ENCODE data around the gene ZC3H18. TPM values are rescaled to one million over a fixed set of nuclear protein-coding genes. Genes with fewer than 3 reads are reported as not detected.

ZC3H18 gene
- total RNA-seq, 1 experiment from 2014 or later: 61.8 TPM

DNA sequence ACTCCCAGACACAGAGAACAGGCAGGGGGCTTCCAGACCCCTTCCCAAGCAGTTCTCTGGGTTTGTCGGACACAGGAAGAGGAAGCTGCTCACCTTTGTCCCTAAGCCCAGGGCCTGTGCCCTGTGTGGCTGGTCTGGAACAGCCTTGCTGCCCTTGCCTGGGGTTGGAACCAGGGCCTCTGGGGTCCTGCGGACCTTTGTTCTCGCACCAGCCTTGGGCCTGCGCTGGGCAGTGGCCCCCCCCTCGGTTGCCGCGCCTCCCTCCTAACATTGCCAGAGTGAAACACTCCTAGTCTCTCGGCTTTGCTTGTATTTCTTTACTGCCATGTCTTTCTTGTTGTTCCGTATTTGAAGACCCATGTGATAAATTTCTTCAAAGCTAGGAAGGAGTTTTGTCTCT, 59.6 kb downstream of the ZC3H18 start:
- POLR2A ChIA-PET: interaction anchor here (0.6 kb wide), 1 partner anchor 87 kb away, joined by 4 read pairs; no protein-coding TSS in a partner anchor
- DNase-seq (ENCODE audit: low spot score) (no peak), ATAC-seq (no peak)
- Mint-ChIP-seq H3K4me3 (no peak overlapping the region), H3K9me3 (no peaks in the 10 kb centered on the region), H3K4me1 (peaks cover 6% of the 10 kb centered on the region), H3K27ac (no peak overlapping the region), H3K27me3 (ENCODE audit: low read depth) (no peaks in the 10 kb centered on the region), H3K36me3 (peaks cover 33% of the 10 kb centered on the region)
- no peak for TF ChIP-seq OVOL2 (CRISPR knock-in tag; IDR thresholded peaks at IDR 0.05; ENCODE audit: borderline replicate concordance)
- no peak for TF ChIP-seq ZNF317 (CRISPR knock-in tag; IDR thresholded peaks at IDR 0.05; ENCODE audit: borderline replicate concordance, low read depth)
- CTCF ChIA-PET: interaction anchor here (0.6 to 3.7 kb wide), 6 partner anchors 9 to 852 kb away, joined by 3 to 29 read pairs (median 8); partner anchors contain the start of gene IL17C

DNA sequence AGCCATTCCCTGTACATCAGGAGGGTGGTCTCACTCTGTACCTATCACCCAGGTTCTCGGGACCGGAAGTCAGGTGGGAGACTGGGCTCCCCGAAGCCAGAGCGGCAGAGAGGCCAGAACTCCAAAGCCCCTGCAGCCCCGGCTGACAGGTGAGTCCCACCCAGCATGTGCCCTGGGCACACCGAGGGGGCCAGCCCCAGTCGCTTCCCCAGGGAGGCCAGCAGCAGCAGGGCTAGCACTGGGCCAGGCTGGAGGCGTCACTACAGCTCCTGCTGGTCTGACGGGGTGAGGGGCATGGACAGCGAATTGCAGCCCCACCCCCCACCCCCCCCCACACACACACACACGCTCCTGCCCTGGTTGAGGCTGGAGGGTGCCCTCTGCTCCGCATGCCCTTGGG, 60.2 kb downstream of the ZC3H18 start:
- ATAC-seq (no peak), DNase-seq (ENCODE audit: low spot score) (no peak)
- no peak overlapping the region for H3K27ac Mint-ChIP-seq
- POLR2A ChIA-PET: interaction anchor here (0.6 kb wide), 1 partner anchor 87 kb away, joined by 4 read pairs; no protein-coding TSS in a partner anchor
- H3K27me3 Mint-ChIP-seq (ENCODE audit: low read depth): peaks cover 3% of the 10 kb centered on the region; the same call in 1 of the 2 replicates
- TF ChIP-seq GRHL2 (CRISPR knock-in tag; IDR thresholded peaks at IDR 0.05; ENCODE audit: insufficient replicate concordance, severe bottlenecking) (no peak), ZBTB21 (CRISPR knock-in tag; IDR thresholded peaks at IDR 0.05; ENCODE audit: borderline replicate concordance) (no peak), KAT7 (CRISPR knock-in tag; IDR thresholded peaks at IDR 0.05; ENCODE audit: borderline replicate concordance) (no peak), TEAD1 (CRISPR knock-in tag; IDR thresholded peaks at IDR 0.05) (no peak), ZNF671 (CRISPR knock-in tag; IDR thresholded peaks at IDR 0.05) (no peak), SOX15 (CRISPR knock-in tag; IDR thresholded peaks at IDR 0.05) (no peak), NR3C1 (CRISPR knock-in tag; conservative IDR thresholded peaks at IDR 0.05; ENCODE audit: low read depth) (no peak), ZNF396 (CRISPR knock-in tag; IDR thresholded peaks at IDR 0.05; ENCODE audit: borderline replicate concordance) (no peak), JAZF1 (CRISPR knock-in tag; IDR thresholded peaks at IDR 0.05) (no peak), FOXK1 (CRISPR knock-in tag; IDR thresholded peaks at IDR 0.05) (no peak), GABPB1 (CRISPR knock-in tag; IDR thresholded peaks at IDR 0.05) (no peak)
- TF ChIP-seq, protein P1, sequence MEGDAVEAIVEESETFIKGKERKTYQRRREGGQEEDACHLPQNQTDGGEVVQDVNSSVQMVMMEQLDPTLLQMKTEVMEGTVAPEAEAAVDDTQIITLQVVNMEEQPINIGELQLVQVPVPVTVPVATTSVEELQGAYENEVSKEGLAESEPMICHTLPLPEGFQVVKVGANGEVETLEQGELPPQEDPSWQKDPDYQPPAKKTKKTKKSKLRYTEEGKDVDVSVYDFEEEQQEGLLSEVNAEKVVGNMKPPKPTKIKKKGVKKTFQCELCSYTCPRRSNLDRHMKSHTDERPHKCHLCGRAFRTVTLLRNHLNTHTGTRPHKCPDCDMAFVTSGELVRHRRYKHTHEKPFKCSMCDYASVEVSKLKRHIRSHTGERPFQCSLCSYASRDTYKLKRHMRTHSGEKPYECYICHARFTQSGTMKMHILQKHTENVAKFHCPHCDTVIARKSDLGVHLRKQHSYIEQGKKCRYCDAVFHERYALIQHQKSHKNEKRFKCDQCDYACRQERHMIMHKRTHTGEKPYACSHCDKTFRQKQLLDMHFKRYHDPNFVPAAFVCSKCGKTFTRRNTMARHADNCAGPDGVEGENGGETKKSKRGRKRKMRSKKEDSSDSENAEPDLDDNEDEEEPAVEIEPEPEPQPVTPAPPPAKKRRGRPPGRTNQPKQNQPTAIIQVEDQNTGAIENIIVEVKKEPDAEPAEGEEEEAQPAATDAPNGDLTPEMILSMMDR (IDR thresholded peaks at IDR 0.05): no peak
- TF ChIP-seq, protein P2, sequence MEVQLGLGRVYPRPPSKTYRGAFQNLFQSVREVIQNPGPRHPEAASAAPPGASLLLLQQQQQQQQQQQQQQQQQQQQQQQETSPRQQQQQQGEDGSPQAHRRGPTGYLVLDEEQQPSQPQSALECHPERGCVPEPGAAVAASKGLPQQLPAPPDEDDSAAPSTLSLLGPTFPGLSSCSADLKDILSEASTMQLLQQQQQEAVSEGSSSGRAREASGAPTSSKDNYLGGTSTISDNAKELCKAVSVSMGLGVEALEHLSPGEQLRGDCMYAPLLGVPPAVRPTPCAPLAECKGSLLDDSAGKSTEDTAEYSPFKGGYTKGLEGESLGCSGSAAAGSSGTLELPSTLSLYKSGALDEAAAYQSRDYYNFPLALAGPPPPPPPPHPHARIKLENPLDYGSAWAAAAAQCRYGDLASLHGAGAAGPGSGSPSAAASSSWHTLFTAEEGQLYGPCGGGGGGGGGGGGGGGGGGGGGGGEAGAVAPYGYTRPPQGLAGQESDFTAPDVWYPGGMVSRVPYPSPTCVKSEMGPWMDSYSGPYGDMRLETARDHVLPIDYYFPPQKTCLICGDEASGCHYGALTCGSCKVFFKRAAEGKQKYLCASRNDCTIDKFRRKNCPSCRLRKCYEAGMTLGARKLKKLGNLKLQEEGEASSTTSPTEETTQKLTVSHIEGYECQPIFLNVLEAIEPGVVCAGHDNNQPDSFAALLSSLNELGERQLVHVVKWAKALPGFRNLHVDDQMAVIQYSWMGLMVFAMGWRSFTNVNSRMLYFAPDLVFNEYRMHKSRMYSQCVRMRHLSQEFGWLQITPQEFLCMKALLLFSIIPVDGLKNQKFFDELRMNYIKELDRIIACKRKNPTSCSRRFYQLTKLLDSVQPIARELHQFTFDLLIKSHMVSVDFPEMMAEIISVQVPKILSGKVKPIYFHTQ (CRISPR knock-in tag; IDR thresholded peaks at IDR 0.05): no peak
- TF ChIP-seq, protein P3, sequence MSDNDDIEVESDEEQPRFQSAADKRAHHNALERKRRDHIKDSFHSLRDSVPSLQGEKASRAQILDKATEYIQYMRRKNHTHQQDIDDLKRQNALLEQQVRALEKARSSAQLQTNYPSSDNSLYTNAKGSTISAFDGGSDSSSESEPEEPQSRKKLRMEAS (CRISPR knock-in tag; IDR thresholded peaks at IDR 0.05): no peak
- TF ChIP-seq, protein P4, sequence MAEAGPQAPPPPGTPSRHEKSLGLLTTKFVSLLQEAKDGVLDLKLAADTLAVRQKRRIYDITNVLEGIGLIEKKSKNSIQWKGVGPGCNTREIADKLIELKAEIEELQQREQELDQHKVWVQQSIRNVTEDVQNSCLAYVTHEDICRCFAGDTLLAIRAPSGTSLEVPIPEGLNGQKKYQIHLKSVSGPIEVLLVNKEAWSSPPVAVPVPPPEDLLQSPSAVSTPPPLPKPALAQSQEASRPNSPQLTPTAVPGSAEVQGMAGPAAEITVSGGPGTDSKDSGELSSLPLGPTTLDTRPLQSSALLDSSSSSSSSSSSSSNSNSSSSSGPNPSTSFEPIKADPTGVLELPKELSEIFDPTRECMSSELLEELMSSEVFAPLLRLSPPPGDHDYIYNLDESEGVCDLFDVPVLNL (CRISPR knock-in tag; IDR thresholded peaks at IDR 0.05; ENCODE audit: borderline replicate concordance, low read depth): no peak
- TF ChIP-seq, protein P5, sequence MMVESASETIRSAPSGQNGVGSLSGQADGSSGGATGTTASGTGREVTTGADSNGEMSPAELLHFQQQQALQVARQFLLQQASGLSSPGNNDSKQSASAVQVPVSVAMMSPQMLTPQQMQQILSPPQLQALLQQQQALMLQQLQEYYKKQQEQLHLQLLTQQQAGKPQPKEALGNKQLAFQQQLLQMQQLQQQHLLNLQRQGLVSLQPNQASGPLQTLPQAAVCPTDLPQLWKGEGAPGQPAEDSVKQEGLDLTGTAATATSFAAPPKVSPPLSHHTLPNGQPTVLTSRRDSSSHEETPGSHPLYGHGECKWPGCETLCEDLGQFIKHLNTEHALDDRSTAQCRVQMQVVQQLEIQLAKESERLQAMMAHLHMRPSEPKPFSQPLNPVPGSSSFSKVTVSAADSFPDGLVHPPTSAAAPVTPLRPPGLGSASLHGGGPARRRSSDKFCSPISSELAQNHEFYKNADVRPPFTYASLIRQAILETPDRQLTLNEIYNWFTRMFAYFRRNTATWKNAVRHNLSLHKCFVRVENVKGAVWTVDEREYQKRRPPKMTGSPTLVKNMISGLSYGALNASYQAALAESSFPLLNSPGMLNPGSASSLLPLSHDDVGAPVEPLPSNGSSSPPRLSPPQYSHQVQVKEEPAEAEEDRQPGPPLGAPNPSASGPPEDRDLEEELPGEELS (CRISPR knock-in tag; IDR thresholded peaks at IDR 0.05): no peak
- TF ChIP-seq, protein P6, sequence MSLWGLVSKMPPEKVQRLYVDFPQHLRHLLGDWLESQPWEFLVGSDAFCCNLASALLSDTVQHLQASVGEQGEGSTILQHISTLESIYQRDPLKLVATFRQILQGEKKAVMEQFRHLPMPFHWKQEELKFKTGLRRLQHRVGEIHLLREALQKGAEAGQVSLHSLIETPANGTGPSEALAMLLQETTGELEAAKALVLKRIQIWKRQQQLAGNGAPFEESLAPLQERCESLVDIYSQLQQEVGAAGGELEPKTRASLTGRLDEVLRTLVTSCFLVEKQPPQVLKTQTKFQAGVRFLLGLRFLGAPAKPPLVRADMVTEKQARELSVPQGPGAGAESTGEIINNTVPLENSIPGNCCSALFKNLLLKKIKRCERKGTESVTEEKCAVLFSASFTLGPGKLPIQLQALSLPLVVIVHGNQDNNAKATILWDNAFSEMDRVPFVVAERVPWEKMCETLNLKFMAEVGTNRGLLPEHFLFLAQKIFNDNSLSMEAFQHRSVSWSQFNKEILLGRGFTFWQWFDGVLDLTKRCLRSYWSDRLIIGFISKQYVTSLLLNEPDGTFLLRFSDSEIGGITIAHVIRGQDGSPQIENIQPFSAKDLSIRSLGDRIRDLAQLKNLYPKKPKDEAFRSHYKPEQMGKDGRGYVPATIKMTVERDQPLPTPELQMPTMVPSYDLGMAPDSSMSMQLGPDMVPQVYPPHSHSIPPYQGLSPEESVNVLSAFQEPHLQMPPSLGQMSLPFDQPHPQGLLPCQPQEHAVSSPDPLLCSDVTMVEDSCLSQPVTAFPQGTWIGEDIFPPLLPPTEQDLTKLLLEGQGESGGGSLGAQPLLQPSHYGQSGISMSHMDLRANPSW (CRISPR knock-in tag; conservative IDR thresholded peaks at IDR 0.05; ENCODE audit: low read depth): no peak
- TF ChIP-seq, protein P7, sequence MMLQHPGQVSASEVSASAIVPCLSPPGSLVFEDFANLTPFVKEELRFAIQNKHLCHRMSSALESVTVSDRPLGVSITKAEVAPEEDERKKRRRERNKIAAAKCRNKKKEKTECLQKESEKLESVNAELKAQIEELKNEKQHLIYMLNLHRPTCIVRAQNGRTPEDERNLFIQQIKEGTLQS (CRISPR knock-in tag; conservative IDR thresholded peaks at IDR 0.05): no peak
- no peaks in the 10 kb centered on the region for H3K9me3 Mint-ChIP-seq
- CTCF ChIA-PET: interaction anchor here (0.6 to 3.7 kb wide), 4 partner anchors 12 to 55 kb away, joined by 6 to 29 read pairs (median 8); no protein-coding TSS in a partner anchor
- H3K36me3 Mint-ChIP-seq: peaks cover 30% of the 10 kb centered on the region
- no peak overlapping the region for H3K4me3 Mint-ChIP-seq
- H3K4me1 Mint-ChIP-seq: peaks cover 9% of the 10 kb centered on the region

Data from WTC11 (cell line).